Esophagus muscularis mucosa (tissue), 4 donors: ENCODE measurements around the gene ADCY3.

Experiments
- CTCF ChIP-seq, 3 experiments: fragments of 200-600 bp in 2 of 3; fragments of 450-650 bp in 1 of 3; sonication (generic) in 2 of 3; IDR thresholded peaks; one replicate each; pipeline ENCODE4 v1.5.1; 2017 to 2019; ENCODE audit warnings: antibody characterized with exemption in 3 of 3, mild to moderate bottlenecking in 2 of 3, moderate library complexity in 1 of 3
- EP300 ChIP-seq: sonication (generic); formaldehyde crosslinking; IDR thresholded peaks from one replicate; pipeline ENCODE4 v1.6.1; 2017; ENCODE audit warnings: antibody characterized with exemption
- POLR2AphosphoS5 ChIP-seq, 2 donors: sonication (generic); formaldehyde crosslinking; IDR thresholded peaks; one replicate each; pipeline ENCODE4 v1.6.1; 2017; ENCODE audit warnings: antibody characterized with exemption in 2 of 2

GRCh38 chr2:24926220-24926601 is 6.2 kb upstream of the ADCY3 start:
- TF ChIP-seq CTCF (IDR thresholded peaks at IDR 0.05) = no peak
- no peak for TF ChIP-seq POLR2AphosphoS5 (IDR thresholded peaks at IDR 0.05)
- no peak for TF ChIP-seq EP300
